GM12874 (cell line): Measurements from ENCODE around the gene C2.

ENCODE experiments used
- CTCF ChIP-seq: IDR thresholded peaks from 2 replicates; pipeline ENCODE4 v1.5.1; 2011; ENCODE audit warnings: low read depth, mild to moderate bottlenecking, control low read depth, low read length, moderate library complexity; ENCODE audit not compliant: insufficient read depth

The C2 gene

GRCh38 chr6:31899882-31900722, 27.4 kb upstream of the C2 start:
- TF ChIP-seq CTCF: no peak

- TF ChIP-seq CTCF: no peak
Observed at GRCh38 chr6:31900917-31901414, 26.6 kb upstream of the C2 start.

- no peak for TF ChIP-seq CTCF
Observed at GRCh38 chr6:31901415-31901952, 26.0 kb upstream of the C2 start.

- TF ChIP-seq CTCF: no peak
Observed at GRCh38 chr6:31901953-31902643, 25.4 kb upstream of the C2 start, which contains the start of gene ZBTB12. Gene ZBTB12 (minus strand): TSS chr6:31902086. CDS start chr6:31901305, 781 bp downstream.

GRCh38 chr6:31903957-31904356, 23.6 kb upstream of the C2 start:
- no peak for TF ChIP-seq CTCF

- TF ChIP-seq CTCF: no peak
Observed at GRCh38 chr6:31905041-31905440, 22.5 kb upstream of the C2 start.

GRCh38 chr6:31906122-31906521, 21.4 kb upstream of the C2 start:
- TF ChIP-seq CTCF: no peak
